Activated naive CD4-positive, alpha-beta T cell (primary cell): ENCODE results near the gene CRIM1.

Experiments used
- DNase-seq, 4 experiments: peaks; one replicate each; lab custom pipeline; 2025; lab: John Stamatoyannopoulos, UW

CRIM1 gene

GRCh38 chr2:36396878-36397539 is 41.4 kb downstream of the CRIM1 start:
- no peak for DNase-seq

- no peak for DNase-seq
These were observed 42.3 kb downstream of the CRIM1 start for GRCh38 chr2:36397728-36398413.

GRCh38 chr2:36399050-36399449 is 43.5 kb downstream of the CRIM1 start:
- no peak for DNase-seq

- no peak for DNase-seq
These were observed 48.2 kb downstream of the CRIM1 start for GRCh38 chr2:36403675-36404230.

GRCh38 chr2:36404318-36404717 is 48.7 kb downstream of the CRIM1 start:
- no peak for DNase-seq

GRCh38 chr2:36404754-36405153 is 49.2 kb downstream of the CRIM1 start:
- no peak for DNase-seq

GRCh38 chr2:36405183-36405582 is 49.6 kb downstream of the CRIM1 start:
- no peak for DNase-seq

- no peak for DNase-seq
These were observed 50.7 kb downstream of the CRIM1 start for GRCh38 chr2:36406296-36406695.

- no peak for DNase-seq
These were observed 51.8 kb downstream of the CRIM1 start for GRCh38 chr2:36407413-36407812.

GRCh38 chr2:36408198-36408703 is 52.7 kb downstream of the CRIM1 start:
- no peak for DNase-seq

GRCh38 chr2:36409335-36409734 is 53.8 kb downstream of the CRIM1 start:
- DNase-seq, result no peak

GRCh38 chr2:36409935-36410334 is 54.4 kb downstream of the CRIM1 start:
- no peak for DNase-seq

GRCh38 chr2:36410681-36411080 is 55.1 kb downstream of the CRIM1 start:
- no peak for DNase-seq

GRCh38 chr2:36411962-36412444 is 56.4 kb downstream of the CRIM1 start:
- no peak for DNase-seq

GRCh38 chr2:36413218-36413617 is 57.6 kb downstream of the CRIM1 start:
- no peak for DNase-seq

GRCh38 chr2:36414307-36414706 is 58.7 kb downstream of the CRIM1 start:
- no peak for DNase-seq

GRCh38 chr2:36415381-36416022 is 59.9 kb downstream of the CRIM1 start:
- DNase-seq, result no peak

GRCh38 chr2:36416370-36417165 is 61.0 kb downstream of the CRIM1 start:
- DNase-seq, result no peak

- no peak for DNase-seq
These were observed 65.1 kb downstream of the CRIM1 start for GRCh38 chr2:36420569-36421181.

GRCh38 chr2:36421379-36421778 is 65.8 kb downstream of the CRIM1 start:
- no peak for DNase-seq

- DNase-seq, result no peak
These were observed 67.6 kb downstream of the CRIM1 start for GRCh38 chr2:36423172-36423571.
